ENCODE results near the gene GPHN. TPM values are rescaled to one million over a fixed set of nuclear protein-coding genes. Genes with fewer than 3 reads are reported as not detected.

GPHN gene
- total RNA-seq, 1 donor from 2014 or later = 12.4 TPM

DNA sequence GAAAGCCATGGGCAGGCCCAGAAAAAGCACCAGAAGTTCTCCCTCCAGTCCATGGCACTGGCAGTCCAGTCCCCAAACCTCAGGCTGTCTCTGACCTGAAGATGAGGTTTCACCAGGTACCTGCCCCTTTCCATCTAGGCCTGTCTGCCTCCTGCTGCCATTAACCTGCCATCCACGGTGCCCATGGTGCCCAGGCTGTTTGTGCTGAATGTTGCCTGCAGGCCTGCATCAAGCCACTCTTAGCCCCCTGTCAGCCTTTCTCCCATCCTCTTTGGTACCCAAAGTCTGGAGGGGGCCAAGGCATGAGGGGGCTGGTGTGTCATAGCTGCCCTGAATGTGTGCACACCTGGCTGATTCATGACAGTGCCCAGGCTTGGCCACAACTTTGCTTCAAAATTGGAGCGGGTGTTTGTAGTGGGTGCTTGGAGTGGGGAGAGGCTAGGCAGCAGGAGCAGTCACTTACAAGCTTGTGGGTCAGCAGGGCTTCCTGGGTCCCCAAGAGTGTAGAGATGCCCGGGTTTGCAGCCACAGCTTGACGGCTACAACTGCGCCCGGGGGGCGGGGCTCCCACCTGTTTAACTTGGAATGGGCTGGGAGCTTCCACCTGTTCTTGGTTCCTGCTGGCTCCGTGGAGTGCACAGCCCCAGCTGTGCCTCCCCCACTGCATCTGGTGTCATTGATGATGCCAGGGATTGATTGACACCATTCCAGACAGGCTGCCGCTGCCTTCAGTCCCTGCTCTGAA, 88.5 kb downstream of the GPHN start:
- Mint-ChIP-seq H3K36me3 (ENCODE audit: low read depth) (no peaks in the 10 kb centered on the region), H3K27ac (ENCODE audit: unreplicated experiment) (no peak overlapping the region), H3K27me3 (ENCODE audit: low read depth) (no peaks in the 10 kb centered on the region), H3K4me1 (ENCODE audit: low read depth) (no peaks in the 10 kb centered on the region), H3K4me3 (ENCODE audit: unreplicated experiment) (no peak overlapping the region), H3K9me3 (ENCODE audit: low read depth) (peaks cover 17% of the 10 kb centered on the region)
- DNase-seq (ENCODE audit: low spot score) = peak; percentile 65
- TF ChIP-seq, protein P1, sequence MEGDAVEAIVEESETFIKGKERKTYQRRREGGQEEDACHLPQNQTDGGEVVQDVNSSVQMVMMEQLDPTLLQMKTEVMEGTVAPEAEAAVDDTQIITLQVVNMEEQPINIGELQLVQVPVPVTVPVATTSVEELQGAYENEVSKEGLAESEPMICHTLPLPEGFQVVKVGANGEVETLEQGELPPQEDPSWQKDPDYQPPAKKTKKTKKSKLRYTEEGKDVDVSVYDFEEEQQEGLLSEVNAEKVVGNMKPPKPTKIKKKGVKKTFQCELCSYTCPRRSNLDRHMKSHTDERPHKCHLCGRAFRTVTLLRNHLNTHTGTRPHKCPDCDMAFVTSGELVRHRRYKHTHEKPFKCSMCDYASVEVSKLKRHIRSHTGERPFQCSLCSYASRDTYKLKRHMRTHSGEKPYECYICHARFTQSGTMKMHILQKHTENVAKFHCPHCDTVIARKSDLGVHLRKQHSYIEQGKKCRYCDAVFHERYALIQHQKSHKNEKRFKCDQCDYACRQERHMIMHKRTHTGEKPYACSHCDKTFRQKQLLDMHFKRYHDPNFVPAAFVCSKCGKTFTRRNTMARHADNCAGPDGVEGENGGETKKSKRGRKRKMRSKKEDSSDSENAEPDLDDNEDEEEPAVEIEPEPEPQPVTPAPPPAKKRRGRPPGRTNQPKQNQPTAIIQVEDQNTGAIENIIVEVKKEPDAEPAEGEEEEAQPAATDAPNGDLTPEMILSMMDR (IDR thresholded peaks at IDR 0.05) = no peak

DNA sequence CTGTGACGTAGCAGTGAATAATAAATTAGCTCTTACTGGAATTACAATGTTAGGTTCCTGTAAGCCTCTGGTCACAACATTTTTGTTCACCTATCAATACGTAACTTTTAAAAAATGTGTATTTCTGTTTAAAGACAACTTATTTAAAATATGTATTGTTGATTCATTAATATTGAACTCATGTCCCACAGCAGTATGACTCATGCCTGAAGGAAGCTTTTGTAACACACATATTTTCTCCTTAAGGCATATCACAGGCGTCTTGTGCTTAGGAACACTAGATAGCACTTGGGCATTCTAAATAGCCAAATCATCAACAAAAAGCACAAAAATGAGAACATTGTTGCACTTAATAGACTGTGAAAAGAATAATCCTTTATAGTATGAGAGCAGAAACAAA, 92.5 kb downstream of the GPHN start:
- Mint-ChIP-seq H3K36me3 (ENCODE audit: low read depth) (no peaks in the 10 kb centered on the region), H3K4me3 (ENCODE audit: unreplicated experiment) (no peak overlapping the region), H3K27me3 (ENCODE audit: low read depth) (no peaks in the 10 kb centered on the region), H3K4me1 (ENCODE audit: low read depth) (no peaks in the 10 kb centered on the region), H3K27ac (ENCODE audit: unreplicated experiment) (no peak overlapping the region), H3K9me3 (ENCODE audit: low read depth) (peaks cover 3% of the 10 kb centered on the region)
- TF ChIP-seq, protein P1 (IDR thresholded peaks at IDR 0.05) = no peak
- DNase-seq (ENCODE audit: low spot score) = no peak

DNA sequence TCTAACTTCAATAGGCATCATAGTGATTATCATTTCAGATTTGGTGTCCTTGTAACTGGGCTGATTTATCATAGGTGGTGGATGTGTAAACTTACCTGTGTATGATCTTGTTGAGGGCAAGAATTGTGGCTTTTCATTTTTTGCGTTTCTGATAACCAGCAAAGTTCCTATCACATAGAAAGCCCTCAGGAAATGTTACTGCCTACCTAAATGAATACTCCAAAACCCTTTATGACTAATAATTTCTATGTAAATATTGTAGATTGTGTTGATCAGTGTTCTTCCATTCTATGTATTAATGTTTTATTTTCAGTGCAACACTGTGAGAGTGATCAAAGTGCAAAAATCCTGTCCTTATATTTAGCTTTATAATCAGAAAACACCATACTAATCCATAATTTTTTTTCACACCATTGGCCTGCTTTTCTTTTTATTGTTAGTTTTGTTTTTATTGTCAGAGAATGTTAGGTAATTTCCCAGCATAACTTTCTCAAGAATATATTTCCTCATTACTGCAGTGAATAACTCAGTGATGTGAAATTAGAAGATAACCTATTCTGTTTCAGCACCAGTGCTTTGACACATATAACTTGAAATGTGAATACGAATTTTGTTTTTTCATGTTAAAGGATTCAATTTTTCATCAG, 94.1 kb downstream of the GPHN start:
- Mint-ChIP-seq H3K36me3 (ENCODE audit: low read depth) (no peaks in the 10 kb centered on the region), H3K4me3 (ENCODE audit: unreplicated experiment) (no peak overlapping the region), H3K4me1 (ENCODE audit: low read depth) (no peaks in the 10 kb centered on the region), H3K27ac (ENCODE audit: unreplicated experiment) (no peak overlapping the region), H3K27me3 (ENCODE audit: low read depth) (no peaks in the 10 kb centered on the region), H3K9me3 (ENCODE audit: low read depth) (peaks cover 3% of the 10 kb centered on the region)
- TF ChIP-seq, protein P1 (IDR thresholded peaks at IDR 0.05) = no peak
- no peak for DNase-seq (ENCODE audit: low spot score)

DNA sequence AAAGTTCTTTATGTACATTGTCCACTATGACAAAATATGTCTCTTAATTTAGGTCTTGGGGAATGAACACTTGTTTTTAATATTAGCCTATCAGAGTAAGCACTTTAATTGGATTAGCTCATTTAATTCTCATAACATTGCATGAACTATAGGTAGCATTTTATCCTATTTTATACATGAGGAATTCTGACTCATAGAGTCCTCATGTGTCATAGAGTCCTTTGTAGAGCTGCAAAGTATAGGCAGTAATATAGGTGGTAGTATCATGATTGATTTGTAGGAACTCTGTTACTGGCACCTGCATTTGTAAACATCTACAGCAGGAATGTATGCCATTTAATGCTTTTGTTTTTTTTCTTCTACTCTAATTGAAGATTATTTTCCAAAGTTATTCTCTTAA, 96.0 kb downstream of the GPHN start:
- Mint-ChIP-seq H3K4me3 (ENCODE audit: unreplicated experiment) (no peak overlapping the region), H3K4me1 (ENCODE audit: low read depth) (no peaks in the 10 kb centered on the region), H3K27me3 (ENCODE audit: low read depth) (no peaks in the 10 kb centered on the region), H3K36me3 (ENCODE audit: low read depth) (no peaks in the 10 kb centered on the region), H3K27ac (ENCODE audit: unreplicated experiment) (no peak overlapping the region), H3K9me3 (ENCODE audit: low read depth) (peaks cover 3% of the 10 kb centered on the region)
- DNase-seq (ENCODE audit: low spot score) = no peak
- TF ChIP-seq, protein P1 (IDR thresholded peaks at IDR 0.05) = no peak

DNA sequence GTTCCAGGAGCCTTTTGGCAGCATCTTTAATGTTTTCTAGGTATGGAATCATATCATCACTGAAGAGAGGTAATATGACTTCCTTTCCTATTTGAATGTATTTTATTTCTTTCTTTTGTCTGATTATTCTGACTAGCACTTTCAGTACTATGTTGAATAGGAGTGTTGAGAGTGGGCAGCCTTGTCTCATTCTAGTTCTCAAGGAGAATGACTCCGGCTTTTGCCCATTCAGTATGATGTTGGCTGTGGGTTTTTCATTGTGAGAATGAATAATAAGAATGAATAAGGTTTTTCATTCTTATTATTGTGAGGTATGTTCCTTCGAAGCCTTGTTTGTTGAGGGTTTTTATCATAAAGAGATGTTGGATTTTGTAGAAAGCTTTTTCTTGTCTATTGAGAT, 98.9 kb downstream of the GPHN start:
- Mint-ChIP-seq H3K36me3 (ENCODE audit: low read depth) (peaks cover 2% of the 10 kb centered on the region), H3K4me1 (ENCODE audit: low read depth) (peaks cover 4% of the 10 kb centered on the region), H3K27ac (ENCODE audit: unreplicated experiment) (no peak overlapping the region), H3K4me3 (ENCODE audit: unreplicated experiment) (no peak overlapping the region), H3K9me3 (ENCODE audit: low read depth) (peaks cover 13% of the 10 kb centered on the region), H3K27me3 (ENCODE audit: low read depth) (no peaks in the 10 kb centered on the region)
- no peak for DNase-seq (ENCODE audit: low spot score)
- TF ChIP-seq, protein P1 (IDR thresholded peaks at IDR 0.05) = no peak
